Breast epithelium (tissue), 3 donors: ENCODE data around the gene RELN.

ENCODE experiments used
- CTCF ChIP-seq, 3 donors: fragments of 450-650 bp; IDR thresholded peaks; one replicate each; pipeline ENCODE4 v1.5.1; 2016 to 2017; ENCODE audit warnings: antibody characterized with exemption in 3 of 3, mild to moderate bottlenecking in 3 of 3, moderate library complexity in 3 of 3
- POLR2A ChIP-seq: fragments of 450-650 bp; IDR thresholded peaks from one replicate; pipeline ENCODE4 v1.6.1; 2016; ENCODE audit warnings: antibody characterized with exemption, mild to moderate bottlenecking, moderate library complexity
- POLR2AphosphoS5 ChIP-seq, 3 donors: sonication (generic); formaldehyde crosslinking; IDR thresholded peaks; one replicate each; pipeline ENCODE4 v1.6.1; 2017; ENCODE audit warnings: antibody characterized with exemption in 3 of 3

GRCh38 chr7:103637726-103638125, 351.7 kb downstream of the RELN start:
- TF ChIP-seq POLR2A, result no peak
- TF ChIP-seq CTCF (IDR thresholded peaks at IDR 0.05), result no peak
- TF ChIP-seq POLR2AphosphoS5 (IDR thresholded peaks at IDR 0.05), result no peak
